ENCODE data around the gene AGAP1.

Gene AGAP1

GRCh38 chr2:235530735-235531134, 36.9 kb downstream of the AGAP1 start:
- no peak for DNase-seq (ENCODE audit: low read depth in 3 of 3, low spot score in 1 of 3)

GRCh38 chr2:235532307-235532706, 38.5 kb downstream of the AGAP1 start:
- no peak for DNase-seq (ENCODE audit: low read depth in 3 of 3, low spot score in 1 of 3)

- no peak for DNase-seq (ENCODE audit: low read depth in 3 of 3, low spot score in 1 of 3)
Observed at GRCh38 chr2:235533198-235533597, 39.4 kb downstream of the AGAP1 start.

- DNase-seq (ENCODE audit: low read depth in 3 of 3, low spot score in 1 of 3), result no peak
Observed at GRCh38 chr2:235533616-235534385, 40.0 kb downstream of the AGAP1 start.

GRCh38 chr2:235534678-235535422, 41.0 kb downstream of the AGAP1 start:
- no peak for DNase-seq (ENCODE audit: low read depth in 3 of 3, low spot score in 1 of 3)

GRCh38 chr2:235535423-235536130, 41.7 kb downstream of the AGAP1 start:
- DNase-seq (ENCODE audit: low read depth in 3 of 3, low spot score in 1 of 3), result no peak

- DNase-seq (ENCODE audit: low read depth in 3 of 3, low spot score in 1 of 3), result no peak
Observed at GRCh38 chr2:235536711-235537110, 42.9 kb downstream of the AGAP1 start.

GRCh38 chr2:235537186-235537585, 43.3 kb downstream of the AGAP1 start:
- DNase-seq (ENCODE audit: low read depth in 3 of 3, low spot score in 1 of 3), result no peak

GRCh38 chr2:235537587-235537986, 43.7 kb downstream of the AGAP1 start:
- no peak for DNase-seq (ENCODE audit: low read depth in 3 of 3, low spot score in 1 of 3)

- DNase-seq (ENCODE audit: low read depth in 3 of 3, low spot score in 1 of 3), result no peak
Observed at GRCh38 chr2:235538144-235538639, 44.3 kb downstream of the AGAP1 start.

- DNase-seq (ENCODE audit: low read depth in 3 of 3, low spot score in 1 of 3), result no peak
Observed at GRCh38 chr2:235538981-235539380, 45.1 kb downstream of the AGAP1 start.

GRCh38 chr2:235539773-235540172, 45.9 kb downstream of the AGAP1 start:
- DNase-seq (ENCODE audit: low read depth in 3 of 3, low spot score in 1 of 3), result no peak

- no peak for DNase-seq (ENCODE audit: low read depth in 3 of 3, low spot score in 1 of 3)
Observed at GRCh38 chr2:235541016-235541415, 47.2 kb downstream of the AGAP1 start.

- no peak for DNase-seq (ENCODE audit: low read depth in 3 of 3, low spot score in 1 of 3)
Observed at GRCh38 chr2:235541838-235542549, 48.2 kb downstream of the AGAP1 start.

- DNase-seq (ENCODE audit: low read depth in 3 of 3, low spot score in 1 of 3), result no peak
Observed at GRCh38 chr2:235542733-235543127, 48.9 kb downstream of the AGAP1 start.

- no peak for DNase-seq (ENCODE audit: low read depth in 3 of 3, low spot score in 1 of 3)
Observed at GRCh38 chr2:235543128-235543750, 49.4 kb downstream of the AGAP1 start.

GRCh38 chr2:235543851-235544688, 50.2 kb downstream of the AGAP1 start:
- no peak for DNase-seq (ENCODE audit: low read depth in 3 of 3, low spot score in 1 of 3)

- no peak for DNase-seq (ENCODE audit: low read depth in 3 of 3, low spot score in 1 of 3)
Observed at GRCh38 chr2:235544689-235544969, 50.8 kb downstream of the AGAP1 start.

GRCh38 chr2:235545339-235546150, 51.7 kb downstream of the AGAP1 start:
- no peak for DNase-seq (ENCODE audit: low read depth in 3 of 3, low spot score in 1 of 3)

Data from stimulated activated CD4-positive, alpha-beta T cell treated with anti-CD3 and anti-CD28 coated beads, TNF-alpha, amount 100 ng/mL, for 1 hour (primary cell).